Astrocyte (in vitro differentiated cells and primary cell): ENCODE results near the gene PLEKHN1.

Experiments used
- CTCF ChIP-seq: IDR thresholded peaks from 2 replicates; pipeline ENCODE4 v1.5.1; 2011; ENCODE audit warnings: low read depth, mild to moderate bottlenecking, inconsistent platforms, low read length, moderate library complexity; ENCODE audit not compliant: insufficient read depth
- EZH2 ChIP-seq: IDR thresholded peaks from 2 replicates; pipeline ENCODE4 v1.6.1; 2012; ENCODE audit warnings: mild to moderate bottlenecking, low read length, inconsistent platforms; ENCODE audit not compliant: insufficient read depth

- TF ChIP-seq CTCF: no peak
- TF ChIP-seq EZH2: no peak
Measured at GRCh38 chr1:932173-932510, 34.1 kb upstream of the PLEKHN1 start.
